HG02970 (cell line): ENCODE measurements around the gene SRGAP2B.
"Not testable (repeated sequence)": the region's sequence is repeated elsewhere in the genome, so short reads cannot be mapped to it uniquely, and the experiment has no call there.

Experiments used
- ATAC-seq: cut with Tn5 transposase; IDR thresholded peaks from one replicate; pipeline ENCODE4 v1.9.1; 2021; ENCODE audit warnings: mild to moderate bottlenecking, moderate library complexity, moderate number of reproducible peaks; ENCODE audit not compliant: unreplicated experiment, low FRiP score

SRGAP2B gene

GRCh38 chr1:145095284-145096057 lies at the start of gene SRGAP2B, which contains the start of gene FAM72D:
TSS of gene SRGAP2B (minus strand) at chr1:145095328. CDS start at chr1:145092901, 2,427 bp downstream.
TSS of gene FAM72D (plus strand) at chr1:145095974. CDS start at chr1:145096848, 874 bp downstream.
- ATAC-seq: peak; percentile 87

- ATAC-seq: not testable (repeated sequence)
Measured at GRCh38 chr1:145144264-145144913, 49.3 kb upstream of the SRGAP2B start.

- not testable (repeated sequence) for ATAC-seq
Measured at GRCh38 chr1:145140549-145140948, 45.4 kb upstream of the SRGAP2B start.

GRCh38 chr1:145134476-145134875 lies 39.3 kb upstream of the SRGAP2B start:
- ATAC-seq: not testable (repeated sequence)

- not testable (repeated sequence) for ATAC-seq
Measured at GRCh38 chr1:145128697-145129469, 33.8 kb upstream of the SRGAP2B start.

- not testable (repeated sequence) for ATAC-seq
Measured at GRCh38 chr1:145127144-145127543, 32.0 kb upstream of the SRGAP2B start.

GRCh38 chr1:145125112-145125511 lies 30.0 kb upstream of the SRGAP2B start:
- ATAC-seq: not testable (repeated sequence)

GRCh38 chr1:145123992-145124641 lies 29.0 kb upstream of the SRGAP2B start:
- ATAC-seq: not testable (repeated sequence)

GRCh38 chr1:145123062-145123395 lies 27.9 kb upstream of the SRGAP2B start:
- not testable (repeated sequence) for ATAC-seq

- ATAC-seq: not testable (repeated sequence)
Measured at GRCh38 chr1:145122344-145123061, 27.4 kb upstream of the SRGAP2B start.

- not testable (repeated sequence) for ATAC-seq
Measured at GRCh38 chr1:145119842-145120241, 24.7 kb upstream of the SRGAP2B start.

- not testable (repeated sequence) for ATAC-seq
Measured at GRCh38 chr1:145115587-145116493, 20.7 kb upstream of the SRGAP2B start.

- ATAC-seq: not testable (repeated sequence)
Measured at GRCh38 chr1:145114560-145115057, 19.5 kb upstream of the SRGAP2B start.

- not testable (repeated sequence) for ATAC-seq
Measured at GRCh38 chr1:145112703-145113102, 17.6 kb upstream of the SRGAP2B start.

- ATAC-seq: not testable (repeated sequence)
Measured at GRCh38 chr1:145111674-145112073, 16.5 kb upstream of the SRGAP2B start.

GRCh38 chr1:145103294-145103693 lies 8.2 kb upstream of the SRGAP2B start:
- not testable (repeated sequence) for ATAC-seq

- ATAC-seq: not testable (repeated sequence)
Measured at GRCh38 chr1:145101725-145102124, 6.6 kb upstream of the SRGAP2B start.

GRCh38 chr1:145094655-145095211 lies 395 bp downstream of the SRGAP2B start:
- ATAC-seq: peak; percentile 7
